Stimulated activated CD8-positive, alpha-beta memory T cell treated with anti-CD3 and anti-CD28 coated beads, Interleukin-7, amount 100 ng/mL, for 4 hours (primary cell): Measurements from ENCODE around the gene COX14.
"Not testable (repeated sequence)": the region's sequence is repeated elsewhere in the genome, so short reads cannot be mapped to it uniquely, and the experiment has no call there.

ENCODE experiments used
- DNase-seq, 2 donors: peaks; one replicate each; pipeline ENCODE4 v3.0.0-alpha.2; 2020; ENCODE audit warnings: low read depth in 2 of 2

COX14 gene

DNA sequence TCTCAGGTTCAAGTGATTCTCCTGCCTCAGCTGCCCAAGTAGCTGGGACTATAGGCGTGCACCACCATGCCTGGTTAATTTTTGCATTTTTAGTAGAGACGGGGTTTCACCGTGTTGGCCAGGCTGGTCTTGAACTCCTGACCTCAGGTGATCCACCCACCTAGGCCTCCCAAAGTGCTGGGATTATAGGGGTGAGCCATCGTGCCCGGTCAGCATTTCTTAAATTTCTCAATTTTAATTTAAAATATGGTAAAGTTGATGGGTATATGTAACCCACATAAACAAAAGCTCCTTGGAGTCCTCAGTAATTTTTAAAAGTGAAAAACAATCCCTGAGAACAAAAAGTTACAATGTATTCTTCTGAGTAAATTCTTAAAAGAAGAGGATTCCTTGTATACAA, 42.9 kb downstream of the COX14 start:
- DNase-seq, result not testable (repeated sequence)

GRCh38 chr12:50156641-50157040, 44.6 kb downstream of the COX14 start:
- DNase-seq, result no peak

DNA sequence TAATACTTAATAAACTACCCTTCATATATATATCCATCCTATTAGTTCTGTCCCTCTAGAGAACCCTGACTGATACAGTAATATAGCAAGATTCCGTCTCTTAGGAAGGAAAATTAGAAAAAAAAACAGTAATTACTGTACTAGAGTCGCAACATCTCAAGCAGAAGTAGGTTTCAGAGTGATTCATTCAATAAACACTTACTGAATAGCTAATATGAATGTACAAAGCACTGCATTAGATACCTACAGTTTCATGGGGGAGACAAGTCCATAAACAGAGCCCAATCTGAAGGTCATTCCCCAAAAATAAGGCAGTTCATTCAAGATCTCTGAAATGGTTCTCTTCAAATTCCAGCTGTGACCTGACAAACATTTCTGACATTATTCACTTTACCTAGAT, 45.2 kb downstream of the COX14 start:
- no peak for DNase-seq

DNA sequence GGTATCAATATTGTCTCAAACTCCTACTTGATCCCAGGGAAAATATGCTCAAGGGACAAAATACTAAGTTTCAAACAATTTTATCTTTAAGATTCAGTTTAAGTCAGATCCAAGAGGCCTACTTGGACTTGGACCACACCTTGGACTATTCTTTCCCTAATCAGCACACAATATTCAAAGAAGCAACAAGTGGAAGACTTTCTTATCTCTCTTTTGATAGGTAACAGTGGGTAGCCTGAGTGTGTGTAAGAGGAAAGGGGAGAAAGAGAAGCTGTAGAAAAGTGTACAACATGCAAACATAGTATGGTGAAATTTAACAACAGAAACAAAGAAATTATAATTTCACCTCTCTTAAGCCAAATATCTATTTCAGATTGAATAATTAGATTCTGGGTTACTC, 48.6 kb downstream of the COX14 start:
- no peak for DNase-seq

DNA sequence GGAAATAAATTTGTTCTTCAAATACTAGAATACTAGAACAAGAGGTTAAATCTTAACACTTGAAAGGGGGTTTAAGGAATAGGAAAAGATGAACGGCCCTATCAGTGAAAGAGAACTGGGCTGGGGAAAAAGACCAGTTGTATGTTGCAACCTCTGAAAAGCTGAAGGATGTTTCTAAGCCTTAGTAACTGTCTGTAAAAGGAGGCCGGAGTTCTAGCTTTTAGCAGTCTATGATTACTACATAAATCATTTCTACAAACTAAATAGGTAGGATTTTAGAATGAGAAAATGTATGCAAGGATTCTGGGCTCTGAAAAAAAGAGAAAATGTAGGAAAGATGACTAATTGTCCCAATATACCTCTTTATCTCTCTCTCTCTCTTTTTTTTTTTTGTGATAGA, 50.2 kb downstream of the COX14 start:
- no peak for DNase-seq

GRCh38 chr12:50164963-50165362, 52.9 kb downstream of the COX14 start:
- DNase-seq, result no peak

DNA sequence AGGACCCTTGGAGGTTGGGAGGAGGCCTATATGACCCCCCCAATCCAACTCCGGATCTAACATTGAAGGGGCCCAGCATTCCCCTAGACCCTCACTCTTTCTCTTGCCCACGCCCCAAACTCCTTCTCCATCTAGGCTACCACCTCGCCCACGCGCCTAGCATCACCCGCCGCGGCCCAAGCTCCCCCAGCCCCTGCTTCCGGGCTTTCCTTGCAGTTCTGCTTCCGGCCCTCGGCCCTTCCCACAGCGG, 54.7 kb downstream of the COX14 start:
- peak in 1 of 2 donors; percentile 50 for DNase-seq

DNA sequence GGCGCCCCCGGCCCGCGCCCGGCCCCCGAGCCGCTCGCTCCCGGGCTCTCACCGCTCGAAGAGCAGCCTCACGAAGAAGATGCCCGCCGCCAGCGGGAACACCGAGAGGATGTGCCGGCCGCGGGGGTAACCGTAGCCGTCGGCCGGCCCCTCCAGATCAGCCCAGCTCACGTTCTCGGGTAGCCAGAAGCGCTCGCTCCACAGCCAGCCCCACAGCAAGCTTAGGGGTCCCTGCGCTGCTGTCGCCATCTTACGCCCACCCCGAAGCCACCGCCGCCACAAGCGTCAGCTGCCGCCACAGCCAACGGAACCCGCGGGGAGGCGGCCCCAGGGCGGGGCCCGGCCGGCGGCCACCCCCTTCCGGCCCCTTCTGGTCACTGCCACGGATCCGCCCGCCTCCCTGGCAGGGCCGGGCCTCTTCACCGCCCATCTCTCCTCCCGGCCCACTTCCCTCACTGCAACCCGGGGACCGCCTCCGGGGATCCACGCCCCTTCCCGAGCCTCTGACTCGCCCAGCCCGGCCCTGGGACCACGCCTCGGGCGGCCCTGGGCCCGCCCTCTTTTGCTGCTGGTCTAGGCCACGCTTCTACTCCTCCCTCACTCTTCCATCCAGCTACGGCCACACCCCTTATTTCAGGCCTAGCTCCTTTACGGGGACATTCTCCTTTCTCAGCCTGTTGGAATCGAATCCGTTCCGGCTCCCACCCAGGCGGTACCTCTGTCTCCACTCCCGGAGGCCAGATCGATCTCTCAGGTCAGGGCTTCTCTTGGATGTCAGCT, 55.2 kb downstream of the COX14 start, which contains the start of gene CERS5:
Gene CERS5 (minus strand): TSS at position 321 of the 780 bp plus-strand sequence. CDS start 72 bp downstream, at position 249.
- peak; percentile 89 to 95 for DNase-seq
